ENCODE data around the gene ACADSB.

ACADSB gene

GRCh38 chr10:123042708-123043408, 34.1 kb downstream of the ACADSB start:
- no peak for DNase-seq (ENCODE audit: low read depth)

- DNase-seq (ENCODE audit: low read depth) = no peak
Measured at GRCh38 chr10:123043409-123043925, 34.7 kb downstream of the ACADSB start.

GRCh38 chr10:123044391-123044790, 35.6 kb downstream of the ACADSB start:
- no peak for DNase-seq (ENCODE audit: low read depth)

- DNase-seq (ENCODE audit: low read depth) = no peak
Measured at GRCh38 chr10:123045961-123046731, 37.3 kb downstream of the ACADSB start.

GRCh38 chr10:123057968-123058367, 49.2 kb downstream of the ACADSB start:
- no peak for DNase-seq (ENCODE audit: low read depth)

GRCh38 chr10:123061865-123062264, 53.1 kb downstream of the ACADSB start:
- DNase-seq (ENCODE audit: low read depth) = no peak

GRCh38 chr10:123062726-123063125, 53.9 kb downstream of the ACADSB start:
- no peak for DNase-seq (ENCODE audit: low read depth)

- no peak for DNase-seq (ENCODE audit: low read depth)
Measured at GRCh38 chr10:123068087-123068853, 59.5 kb downstream of the ACADSB start.

GRCh38 chr10:123069246-123069986, 60.6 kb downstream of the ACADSB start:
- DNase-seq (ENCODE audit: low read depth) = no peak

- no peak for DNase-seq (ENCODE audit: low read depth)
Measured at GRCh38 chr10:123073187-123073586, 64.4 kb downstream of the ACADSB start.

GRCh38 chr10:123074215-123074614, 65.4 kb downstream of the ACADSB start:
- DNase-seq (ENCODE audit: low read depth) = no peak

- no peak for DNase-seq (ENCODE audit: low read depth)
Measured at GRCh38 chr10:123081896-123082295, 73.1 kb downstream of the ACADSB start.

- no peak for DNase-seq (ENCODE audit: low read depth)
Measured at GRCh38 chr10:123083811-123084210, 75.0 kb downstream of the ACADSB start.

GRCh38 chr10:123086281-123086680, 77.5 kb downstream of the ACADSB start:
- DNase-seq (ENCODE audit: low read depth) = no peak

GRCh38 chr10:123087348-123087747, 78.5 kb downstream of the ACADSB start:
- no peak for DNase-seq (ENCODE audit: low read depth)

GRCh38 chr10:123087786-123088185, 79.0 kb downstream of the ACADSB start:
- DNase-seq (ENCODE audit: low read depth) = no peak

GRCh38 chr10:123092635-123093414, 84.0 kb downstream of the ACADSB start:
- no peak for DNase-seq (ENCODE audit: low read depth)

GRCh38 chr10:123093489-123093888, 84.7 kb downstream of the ACADSB start:
- DNase-seq (ENCODE audit: low read depth) = no peak

GRCh38 chr10:123096452-123096851, 87.6 kb downstream of the ACADSB start:
- DNase-seq (ENCODE audit: low read depth) = no peak

- DNase-seq (ENCODE audit: low read depth) = no peak
Measured at GRCh38 chr10:123097039-123097438, 88.2 kb downstream of the ACADSB start.
